ACC112 (cell line): ENCODE data around the gene CCDC154.

Experiments used
- H2AFZ ChIP-seq: fragments of 200-600 bp; sonication (generic); one replicate; pipeline ENCODE4 v1.6.0; 2017; ENCODE audit warnings: antibody characterized with exemption, low read length; ENCODE audit not compliant: unreplicated experiment
- H3K27ac ChIP-seq: fragments of 200-600 bp; sonication (generic); 2 replicates; pipeline ENCODE4 v1.5.1; 2014; ENCODE audit warnings: low read depth, mild to moderate bottlenecking, antibody characterized with exemption, low read length, moderate library complexity
- H3K27me3 ChIP-seq: fragments of 200-600 bp; sonication (generic); 2 replicates; pipeline ENCODE4 v1.6.1; 2014; ENCODE audit warnings: mild to moderate bottlenecking, antibody characterized with exemption, low read length, moderate library complexity, mixed read lengths; ENCODE audit not compliant: insufficient read depth
- H3K36me3 ChIP-seq: fragments of 200-600 bp; sonication (generic); 2 replicates; pipeline ENCODE4 v1.6.1; 2016; ENCODE audit warnings: mild to moderate bottlenecking, antibody characterized with exemption, low read length, moderate library complexity, mixed read lengths; ENCODE audit not compliant: insufficient read depth
- H3K4me1 ChIP-seq: fragments of 200-600 bp; sonication (generic); one replicate; pipeline ENCODE4 v1.6.1; 2016; ENCODE audit warnings: low read length, mixed read lengths; ENCODE audit not compliant: insufficient read depth, unreplicated experiment, control insufficient read depth
- H3K4me3 ChIP-seq: fragments of 200-600 bp; sonication (generic); 2 replicates; pipeline ENCODE4 v1.5.1; 2014; ENCODE audit warnings: mild to moderate bottlenecking, low read depth, low read length
- H3K79me2 ChIP-seq: fragments of 200-600 bp; sonication (generic); one replicate; pipeline ENCODE4 v1.6.0; 2016; ENCODE audit warnings: low read length; ENCODE audit not compliant: control insufficient read depth, unreplicated experiment, insufficient read depth

The CCDC154 gene

DNA sequence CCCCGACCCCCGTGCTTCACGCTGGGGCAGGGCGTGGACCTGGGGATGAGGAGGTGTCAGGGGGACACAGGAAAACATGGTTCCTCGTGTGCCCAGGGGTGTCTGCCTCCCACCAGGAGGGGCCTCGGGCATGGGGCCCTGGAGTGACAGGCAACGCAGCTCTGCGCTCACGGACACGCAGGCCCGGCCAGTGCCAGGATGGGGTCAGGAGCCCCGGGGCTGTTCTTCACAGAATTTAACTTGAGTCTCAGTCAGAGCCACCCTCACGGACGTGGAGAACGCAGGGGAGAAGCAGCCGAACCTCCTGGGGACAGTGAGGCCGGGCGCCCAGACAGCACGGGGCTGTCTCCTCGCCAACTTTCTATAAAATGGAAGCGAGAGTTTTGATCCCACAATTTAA, 46.6 kb downstream of the CCDC154 start:
- H3K4me3 ChIP-seq = no peak overlapping the region
- H3K79me2 ChIP-seq = no peaks in the 10 kb centered on the region
- no peak overlapping the region for H3K27ac ChIP-seq
- no peaks in the 10 kb centered on the region for H3K36me3 ChIP-seq
- H2AFZ ChIP-seq = no peak overlapping the region
- H3K27me3 ChIP-seq = no peaks in the 10 kb centered on the region
- no peaks in the 10 kb centered on the region for H3K4me1 ChIP-seq

DNA sequence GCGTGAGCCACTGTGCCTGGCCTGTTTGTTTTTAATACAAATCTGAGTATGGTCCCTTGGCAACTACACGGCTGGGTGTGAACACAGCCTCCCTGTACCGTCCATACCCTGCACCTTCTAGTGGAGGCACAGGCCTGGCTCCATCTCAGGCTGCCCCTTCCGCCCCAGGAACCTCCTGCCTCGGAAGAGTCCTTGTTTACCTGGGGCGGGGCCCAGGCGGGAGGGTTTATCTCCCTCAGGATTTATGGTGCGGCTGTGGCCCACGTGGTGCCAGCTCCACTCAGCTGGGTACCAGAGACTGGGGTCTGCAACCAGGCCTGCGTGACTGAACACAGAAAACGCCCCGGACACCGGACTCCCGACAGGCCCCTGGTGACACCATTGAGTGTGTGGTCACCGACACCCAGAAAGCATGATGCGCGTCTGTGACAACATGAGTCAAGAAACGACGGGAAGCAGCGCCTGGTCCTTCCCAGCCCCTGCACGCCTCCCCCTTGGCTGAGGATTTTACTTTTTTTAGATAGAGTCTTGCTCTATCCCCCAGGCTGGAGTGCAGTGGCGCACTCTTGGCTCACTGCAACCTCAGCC, 48.8 kb downstream of the CCDC154 start:
- Histone ChIP-seq H3K27ac (no peak overlapping the region), H3K79me2 (no peaks in the 10 kb centered on the region), H3K4me3 (no peak overlapping the region), H2AFZ (no peak overlapping the region), H3K36me3 (no peaks in the 10 kb centered on the region), H3K4me1 (no peaks in the 10 kb centered on the region), H3K27me3 (no peaks in the 10 kb centered on the region)

DNA sequence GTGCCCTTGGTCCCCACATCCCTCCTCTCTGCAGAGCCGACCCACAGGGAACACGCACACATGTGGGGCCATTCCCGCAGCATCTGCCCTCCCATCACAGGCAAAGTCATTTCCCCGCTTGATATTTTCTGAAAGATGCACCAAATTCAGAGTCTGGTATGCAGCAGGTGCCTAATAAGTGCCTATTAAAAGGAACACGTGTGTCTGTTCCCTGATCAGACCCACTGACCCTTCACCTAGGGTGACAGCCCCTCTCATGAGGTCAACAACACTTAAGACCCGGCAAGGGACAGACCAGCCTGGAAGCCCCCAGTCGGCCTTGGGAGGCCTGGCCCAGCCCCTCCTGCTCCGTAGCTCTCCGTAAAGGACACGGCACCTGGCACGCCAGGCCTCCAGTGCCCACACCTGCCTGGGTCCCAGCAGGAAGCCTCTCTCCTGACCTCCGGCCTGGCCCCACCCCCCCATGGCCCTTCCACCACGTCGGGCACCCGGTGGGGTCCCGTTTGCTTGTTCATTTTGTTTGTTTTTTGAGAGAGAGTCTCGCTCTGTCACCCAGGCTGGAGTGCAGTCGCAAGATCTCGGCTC, 49.9 kb downstream of the CCDC154 start:
- Histone ChIP-seq H3K27me3 (no peaks in the 10 kb centered on the region), H3K4me1 (no peaks in the 10 kb centered on the region), H3K4me3 (no peak overlapping the region), H3K36me3 (no peaks in the 10 kb centered on the region), H3K27ac (no peak overlapping the region), H3K79me2 (no peaks in the 10 kb centered on the region), H2AFZ (no peak overlapping the region)

DNA sequence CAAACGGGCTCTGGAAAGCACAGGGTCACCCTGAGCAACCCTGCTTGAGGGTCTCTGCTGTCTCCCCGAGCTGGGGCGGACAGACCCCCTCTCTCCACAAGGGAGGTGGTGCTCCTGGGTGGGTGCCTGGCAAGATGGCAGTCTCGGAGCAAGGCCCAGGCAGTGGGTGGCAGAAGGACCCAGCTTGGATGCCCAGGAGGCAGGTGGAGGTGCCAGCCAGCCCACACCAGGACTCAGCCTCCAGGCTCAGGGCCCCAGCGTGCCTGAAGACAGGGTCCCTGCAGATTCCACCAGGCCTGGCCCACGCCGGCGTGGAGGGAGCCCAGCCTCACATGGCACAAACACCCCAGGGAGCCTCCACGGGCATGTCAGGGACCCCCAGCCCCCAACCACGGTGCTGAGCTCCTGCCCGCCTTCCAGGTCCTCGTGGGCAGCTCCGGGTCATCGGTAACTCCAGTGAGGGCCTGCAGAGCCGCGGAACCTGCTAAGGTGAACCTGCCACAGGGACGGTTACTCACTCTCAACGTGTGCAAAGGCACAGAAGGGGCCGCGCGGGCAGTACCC, 50.7 kb downstream of the CCDC154 start:
- Histone ChIP-seq H3K79me2 (no peaks in the 10 kb centered on the region), H3K27me3 (no peaks in the 10 kb centered on the region), H3K4me3 (no peak overlapping the region), H3K4me1 (no peaks in the 10 kb centered on the region), H2AFZ (no peak overlapping the region), H3K27ac (no peak overlapping the region), H3K36me3 (no peaks in the 10 kb centered on the region)

DNA sequence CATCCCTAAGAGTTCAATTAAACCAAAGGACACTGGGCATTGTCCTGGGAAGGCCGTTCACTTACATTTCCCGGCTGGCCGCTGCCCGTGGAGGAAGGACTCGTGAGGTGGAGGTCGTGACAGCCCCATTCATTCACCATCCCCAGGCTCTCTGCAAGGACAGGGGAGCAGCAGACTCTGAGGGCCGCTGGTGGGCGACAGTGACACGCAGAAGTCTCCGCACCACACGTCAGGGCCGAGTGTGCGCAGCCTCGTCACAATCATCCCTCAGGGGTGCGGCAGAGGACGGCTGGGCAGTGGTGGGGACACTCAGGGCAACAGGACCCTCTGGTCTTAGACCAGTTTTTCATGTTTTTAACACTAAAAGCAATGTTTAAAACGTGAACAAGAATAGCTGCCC, 51.5 kb downstream of the CCDC154 start:
- no peaks in the 10 kb centered on the region for H3K36me3 ChIP-seq
- H3K4me1 ChIP-seq = no peaks in the 10 kb centered on the region
- no peak overlapping the region for H2AFZ ChIP-seq
- H3K4me3 ChIP-seq = no peak overlapping the region
- H3K27ac ChIP-seq = no peak overlapping the region
- H3K27me3 ChIP-seq = no peaks in the 10 kb centered on the region
- no peaks in the 10 kb centered on the region for H3K79me2 ChIP-seq

DNA sequence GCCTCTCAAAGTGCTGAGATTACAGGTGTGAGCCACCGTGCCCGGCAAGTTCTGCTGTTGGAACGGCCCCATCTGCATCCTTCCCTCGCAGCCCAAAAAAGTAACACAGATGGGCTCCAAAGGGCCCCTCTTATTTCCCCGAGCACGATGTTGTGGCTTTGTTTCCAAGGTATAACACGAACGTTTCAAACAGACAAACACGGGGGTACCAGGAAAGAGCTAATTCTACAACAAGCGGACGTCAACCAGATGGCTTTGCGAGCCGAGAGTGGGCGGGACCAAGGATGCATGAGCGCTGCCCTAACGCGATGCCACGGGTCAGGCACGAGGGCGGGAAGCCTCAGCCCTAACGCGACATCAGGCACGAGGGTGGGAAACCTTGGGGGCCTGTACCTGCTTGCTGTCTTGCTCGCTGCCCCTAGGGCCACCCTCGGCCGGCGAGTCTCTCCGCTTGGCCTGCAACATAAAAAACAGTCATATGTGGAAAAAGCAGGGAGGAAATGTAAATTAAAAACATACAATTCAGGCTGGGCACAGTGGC, 54.0 kb downstream of the CCDC154 start:
- Histone ChIP-seq H3K79me2 (no peaks in the 10 kb centered on the region), H3K4me1 (no peaks in the 10 kb centered on the region), H3K4me3 (no peak overlapping the region), H3K36me3 (no peaks in the 10 kb centered on the region), H2AFZ (no peak overlapping the region), H3K27me3 (no peaks in the 10 kb centered on the region), H3K27ac (no peak overlapping the region)

DNA sequence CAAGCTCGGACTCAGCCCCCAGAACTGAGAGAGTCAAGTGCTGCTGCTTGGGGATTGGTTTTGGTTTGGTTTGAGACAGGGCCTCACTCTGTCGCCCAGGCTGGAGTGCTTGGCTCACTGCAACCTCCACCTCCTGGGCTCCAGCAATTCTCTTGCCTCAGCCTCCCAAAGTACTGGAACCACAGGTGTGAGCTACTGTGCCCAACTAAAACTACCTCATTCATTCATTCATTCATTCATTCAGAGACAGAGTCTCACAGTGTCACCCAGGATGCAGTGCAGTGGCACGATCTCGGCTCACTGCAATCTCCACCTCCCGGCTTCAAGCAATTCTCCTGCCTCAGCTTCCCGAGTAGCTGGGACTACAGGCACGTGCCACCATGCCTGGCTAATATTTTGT, 54.6 kb downstream of the CCDC154 start:
- H3K27me3 ChIP-seq = no peaks in the 10 kb centered on the region
- H3K4me3 ChIP-seq = no peak overlapping the region
- H3K36me3 ChIP-seq = no peaks in the 10 kb centered on the region

DNA sequence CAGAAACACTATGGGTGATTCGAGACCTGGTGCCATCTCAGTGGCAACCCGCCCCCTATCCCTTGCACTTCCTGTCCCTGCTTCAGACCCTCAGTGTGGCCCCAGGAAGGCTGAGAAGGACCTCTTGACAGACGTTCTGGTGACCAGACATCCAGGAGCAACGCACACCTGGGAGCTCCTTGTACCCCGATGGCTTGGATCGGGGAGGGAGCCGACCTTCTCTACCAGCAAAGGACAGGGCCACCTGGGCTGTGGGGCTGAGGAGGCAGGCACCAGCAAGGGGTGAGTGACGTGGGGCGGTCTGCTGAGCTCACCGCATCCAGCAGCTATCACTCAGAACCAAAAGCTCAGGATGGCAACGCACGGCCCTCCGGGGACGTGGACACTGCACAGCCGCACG, 57.0 kb downstream of the CCDC154 start:
- no peak overlapping the region for H3K27ac ChIP-seq
- H3K27me3 ChIP-seq = no peaks in the 10 kb centered on the region
- no peaks in the 10 kb centered on the region for H3K36me3 ChIP-seq
- H3K4me1 ChIP-seq = no peaks in the 10 kb centered on the region
- no peak overlapping the region for H3K4me3 ChIP-seq
- no peaks in the 10 kb centered on the region for H3K79me2 ChIP-seq
- no peak overlapping the region for H2AFZ ChIP-seq

More for the DNA sequence above, 54.6 kb downstream of the CCDC154 start:
- Histone ChIP-seq H3K79me2 (no peaks in the 10 kb centered on the region), H2AFZ (no peak overlapping the region), H3K27ac (no peak overlapping the region), H3K4me1 (no peaks in the 10 kb centered on the region)

DNA sequence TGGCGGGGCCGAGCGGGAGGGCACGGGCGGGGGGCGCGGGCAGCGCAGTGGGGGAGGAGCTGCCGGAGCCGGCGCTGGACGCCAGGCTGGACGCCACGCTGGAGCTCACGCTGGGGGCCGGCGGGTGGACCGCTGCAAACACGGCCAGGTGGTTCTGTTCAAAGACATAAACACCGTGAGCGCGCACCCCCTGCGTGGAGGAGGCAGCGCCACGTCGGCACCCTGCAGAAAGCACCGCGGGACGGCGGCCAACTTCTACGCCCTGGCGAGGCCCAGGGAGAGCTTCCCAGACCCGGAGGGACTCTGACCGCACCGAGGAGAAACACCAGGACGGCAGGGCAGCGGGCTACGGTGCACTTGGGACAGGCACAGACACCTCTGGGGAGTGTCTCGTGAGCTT, 59.1 kb downstream of the CCDC154 start:
- Histone ChIP-seq H3K27me3 (no peaks in the 10 kb centered on the region), H3K27ac (no peak overlapping the region)

More for the DNA sequence above, 59.1 kb downstream of the CCDC154 start:
- Histone ChIP-seq H2AFZ (no peak overlapping the region), H3K4me3 (no peak overlapping the region), H3K36me3 (no peaks in the 10 kb centered on the region), H3K4me1 (no peaks in the 10 kb centered on the region), H3K79me2 (no peaks in the 10 kb centered on the region)
